Uterus (tissue), 4 donors: ENCODE data around the gene EMID1. TPM values are rescaled to one million over a fixed set of nuclear protein-coding genes. Genes with fewer than 3 reads are reported as not detected.

Source experiments
- DNase-seq, 2 donors: peaks; one replicate each; pipeline ENCODE4 v3.0.0-alpha.2; 2019 to 2020
- H3K27ac ChIP-seq, 2 donors: fragments of 200-600 bp; sonication (generic); 1 replicate in 1 of 2; 2 replicates in 1 of 2; pipeline ENCODE4 v1.5.1; 2016 to 2018
- H3K27me3 ChIP-seq, 2 donors: fragments of 200-600 bp; sonication (generic); one replicate each; pipeline ENCODE4 v1.5.1; 2018 to 2019; ENCODE audit warnings: control low read depth in 1 of 2
- H3K36me3 ChIP-seq, 2 donors: fragments of 200-600 bp; sonication (generic); one replicate each; pipeline ENCODE4 v1.5.1; 2019; ENCODE audit warnings: control low read depth in 1 of 2
- H3K4me1 ChIP-seq, 2 donors: fragments of 200-600 bp; sonication (generic); one replicate each; pipeline ENCODE4 v1.5.1; 2018 to 2019; ENCODE audit warnings: control low read depth in 1 of 2
- H3K4me3 ChIP-seq, 2 donors: fragments of 200-600 bp; sonication (generic); 1 replicate in 1 of 2; 2 replicates in 1 of 2; pipeline ENCODE4 v1.5.1; 2018 to 2019; ENCODE audit warnings: mild to moderate bottlenecking in 1 of 2
- H3K9me3 ChIP-seq, 2 donors: fragments of 200-600 bp; sonication (generic); one replicate each; pipeline ENCODE4 v1.5.1; 2019; ENCODE audit warnings: control low read depth in 1 of 2
- CTCF ChIP-seq, 4 experiments: fragments of 200-600 bp in 2 of 4; fragments of 450-650 bp in 2 of 4; sonication (generic) in 2 of 4; IDR thresholded peaks; one replicate each; pipeline ENCODE4 v1.5.1; 2016 to 2019; ENCODE audit warnings: antibody characterized with exemption in 4 of 4, mild to moderate bottlenecking in 2 of 4, moderate library complexity in 1 of 4
- POLR2A ChIP-seq, 2 donors: fragments of 450-650 bp; IDR thresholded peaks; one replicate each; pipeline ENCODE4 v1.6.1; 2016; ENCODE audit warnings: antibody characterized with exemption in 2 of 2, mild to moderate bottlenecking in 1 of 2, moderate library complexity in 1 of 2
- intact Hi-C: fragments of 100-400 bp; cut with DNase I; formaldehyde crosslinking; loops from one replicate; pipeline ENCODE4 v1.15.1; 2023; ENCODE audit warnings: low total_unique reads
- total RNA-seq, 4 donors: library from RNA; depleted of rRNA in 3 of 4; stranded (reverse); fragments of >200 nt in 3 of 4; gene quantifications; one replicate each; pipeline versions ENCODE4 v1.1.0 to v1.2.4, GENCODE V29; 2014 to 2023
- donor health status: DM: yes; HTN: yes; CAD: no.

EMID1 gene
- total RNA-seq, 4 donors from 2014 or later = under 0.01 to 30.0 (median 10.2) TPM

- no peak for DNase-seq
- peaks cover 0 to 11% of the 10 kb centered on the region in 2 donors for H3K4me1 ChIP-seq
These were observed 19.2 kb downstream of the EMID1 start for GRCh38 chr22:29224859-29225410.

GRCh38 chr22:29225422-29226090 lies 19.9 kb downstream of the EMID1 start:
- H3K27ac ChIP-seq = peak overlapping the region; percentile 43 to 82
- peaks cover 0 to 11% of the 10 kb centered on the region in 2 donors for H3K4me1 ChIP-seq
- intact Hi-C loops = no loop called here
- TF ChIP-seq POLR2A (IDR thresholded peaks at IDR 0.05) (peak in 1 of 2 donors; percentile 11), CTCF (IDR thresholded peaks at IDR 0.05) (no peak)
- no peaks in the 10 kb centered on the region for H3K9me3 ChIP-seq
- no peaks in the 10 kb centered on the region for H3K27me3 ChIP-seq
- peak; percentile 29 to 49 for DNase-seq
- no peaks in the 10 kb centered on the region for H3K36me3 ChIP-seq
- no peak overlapping the region for H3K4me3 ChIP-seq

More at GRCh38 chr22:29224859-29225410, 19.2 kb downstream of the EMID1 start:
- Histone ChIP-seq H3K27me3 (no peaks in the 10 kb centered on the region), H3K4me3 (no peak overlapping the region), H3K9me3 (no peaks in the 10 kb centered on the region), H3K36me3 (no peaks in the 10 kb centered on the region), H3K27ac (peak overlapping the region; percentile 43 to 82)
- TF ChIP-seq POLR2A (IDR thresholded peaks at IDR 0.05) = no peak
- TF ChIP-seq CTCF (IDR thresholded peaks at IDR 0.05) = no peak
- intact Hi-C loops = no loop called here

GRCh38 chr22:29226351-29226981 lies 20.8 kb downstream of the EMID1 start:
- H3K36me3 ChIP-seq = no peaks in the 10 kb centered on the region
- DNase-seq = no peak
- intact Hi-C loops = no loop called here
- TF ChIP-seq POLR2A (IDR thresholded peaks at IDR 0.05) (no peak), CTCF (IDR thresholded peaks at IDR 0.05) (no peak)
- peaks cover 0 to 11% of the 10 kb centered on the region in 2 donors for H3K4me1 ChIP-seq
- no peaks in the 10 kb centered on the region for H3K9me3 ChIP-seq
- no peaks in the 10 kb centered on the region for H3K27me3 ChIP-seq
- peak overlapping the region; percentile 43 to 82 for H3K27ac ChIP-seq
- H3K4me3 ChIP-seq = no peak overlapping the region

GRCh38 chr22:29230972-29231875 lies 25.5 kb downstream of the EMID1 start:
- no peak overlapping the region for H3K4me3 ChIP-seq
- H3K27ac ChIP-seq = peak overlapping the region in 1 of 2 donors; percentile 42
- no peaks in the 10 kb centered on the region for H3K27me3 ChIP-seq
- no peak for DNase-seq
- H3K9me3 ChIP-seq = no peaks in the 10 kb centered on the region
- no peaks in the 10 kb centered on the region for H3K36me3 ChIP-seq
- peaks cover 0 to under 1% of the 10 kb centered on the region in 2 donors for H3K4me1 ChIP-seq
- TF ChIP-seq POLR2A (IDR thresholded peaks at IDR 0.05) = no peak
- no peak for TF ChIP-seq CTCF (IDR thresholded peaks at IDR 0.05)
- intact Hi-C loops = no loop called here
